Measurements from ENCODE around the gene FSTL5.

- TF ChIP-seq, protein P1, sequence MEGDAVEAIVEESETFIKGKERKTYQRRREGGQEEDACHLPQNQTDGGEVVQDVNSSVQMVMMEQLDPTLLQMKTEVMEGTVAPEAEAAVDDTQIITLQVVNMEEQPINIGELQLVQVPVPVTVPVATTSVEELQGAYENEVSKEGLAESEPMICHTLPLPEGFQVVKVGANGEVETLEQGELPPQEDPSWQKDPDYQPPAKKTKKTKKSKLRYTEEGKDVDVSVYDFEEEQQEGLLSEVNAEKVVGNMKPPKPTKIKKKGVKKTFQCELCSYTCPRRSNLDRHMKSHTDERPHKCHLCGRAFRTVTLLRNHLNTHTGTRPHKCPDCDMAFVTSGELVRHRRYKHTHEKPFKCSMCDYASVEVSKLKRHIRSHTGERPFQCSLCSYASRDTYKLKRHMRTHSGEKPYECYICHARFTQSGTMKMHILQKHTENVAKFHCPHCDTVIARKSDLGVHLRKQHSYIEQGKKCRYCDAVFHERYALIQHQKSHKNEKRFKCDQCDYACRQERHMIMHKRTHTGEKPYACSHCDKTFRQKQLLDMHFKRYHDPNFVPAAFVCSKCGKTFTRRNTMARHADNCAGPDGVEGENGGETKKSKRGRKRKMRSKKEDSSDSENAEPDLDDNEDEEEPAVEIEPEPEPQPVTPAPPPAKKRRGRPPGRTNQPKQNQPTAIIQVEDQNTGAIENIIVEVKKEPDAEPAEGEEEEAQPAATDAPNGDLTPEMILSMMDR (IDR thresholded peaks at IDR 0.05 in 4 of 5, conservative IDR thresholded peaks at IDR 0.05 in 1 of 5): no peak
- no peak for TF ChIP-seq POLR2A (IDR thresholded peaks at IDR 0.05)
These were observed 11.9 kb downstream of the FSTL5 start for GRCh38 chr4:162151850-162152249.
